Measurements from ENCODE around the gene OLA1.

The OLA1 gene

GRCh38 chr2:174233771-174234275 is 14.5 kb downstream of the OLA1 start:
- Histone ChIP-seq H2AK5ac (ENCODE audit: low read length) (no peak overlapping the region), H3K79me1 (ENCODE audit: low read length) (no peaks in the 10 kb centered on the region), H3K4me3 (ENCODE audit: low read depth, low read length) (no peak overlapping the region), H2AFZ (ENCODE audit: insufficient read depth, low read length, poor library complexity) (no peak overlapping the region), H3K23ac (ENCODE audit: low read length) (no peak overlapping the region), H4K91ac (ENCODE audit: low read depth, low read length) (no peak overlapping the region), H2BK12ac (ENCODE audit: low read length) (no peak overlapping the region), H4K12ac (ENCODE audit: low read depth, low read length) (no peak overlapping the region), H3K27ac (ENCODE audit: low read depth, low read length) (no peak overlapping the region), H4K8ac (ENCODE audit: low read depth, low read length) (no peak overlapping the region), H2BK5ac (ENCODE audit: low read depth, low read length, poor library complexity) (no peak overlapping the region), H3K4me1 (ENCODE audit: control insufficient read depth in 1 of 2, insufficient read depth in 2 of 2, low read length in 2 of 2) (no peaks in the 10 kb centered on the region), H3K4ac (ENCODE audit: low read depth, low read length) (no peak overlapping the region), H2BK120ac (ENCODE audit: insufficient read depth, low read length, poor library complexity) (no peak overlapping the region), H3K79me2 (ENCODE audit: control insufficient read depth, insufficient read depth, low read length, poor library complexity) (no peaks in the 10 kb centered on the region), H3K27me3 (ENCODE audit: insufficient read depth, low read length) (no peaks in the 10 kb centered on the region), H3K9ac (ENCODE audit: low read length) (no peak overlapping the region), H3K14ac (ENCODE audit: low read length) (no peak overlapping the region), H3K9me3 (ENCODE audit: insufficient read depth, low read depth, low read length) (no peaks in the 10 kb centered on the region), H3K18ac (ENCODE audit: low read length) (no peak overlapping the region), H3K36me3 (ENCODE audit: control insufficient read depth in 1 of 2, insufficient read depth in 2 of 2, low read length in 2 of 2) (peaks cover under 1 to 4% of the 10 kb centered on the region in 2 experiments), H3K4me2 (ENCODE audit: low read length) (no peak overlapping the region)
- no CpG with 5 or more reads among the region's 1 CpG for WGBS (ENCODE audit: extremely low coverage, insufficient coverage, insufficient read length)
- no peak for DNase-seq

- no CpG with 5 or more reads among the region's 1 CpG for WGBS (ENCODE audit: extremely low coverage, insufficient coverage, insufficient read length)
- Histone ChIP-seq H3K27ac (ENCODE audit: low read depth, low read length) (no peak overlapping the region), H4K8ac (ENCODE audit: low read depth, low read length) (no peak overlapping the region), H3K27me3 (ENCODE audit: insufficient read depth, low read length) (no peaks in the 10 kb centered on the region), H3K23ac (ENCODE audit: low read length) (no peak overlapping the region), H3K79me2 (ENCODE audit: control insufficient read depth, insufficient read depth, low read length, poor library complexity) (no peaks in the 10 kb centered on the region), H3K4ac (ENCODE audit: low read depth, low read length) (no peak overlapping the region), H3K9me3 (ENCODE audit: insufficient read depth, low read depth, low read length) (no peaks in the 10 kb centered on the region), H4K91ac (ENCODE audit: low read depth, low read length) (no peak overlapping the region), H3K79me1 (ENCODE audit: low read length) (no peaks in the 10 kb centered on the region), H2BK5ac (ENCODE audit: low read depth, low read length, poor library complexity) (no peak overlapping the region), H3K14ac (ENCODE audit: low read length) (no peak overlapping the region), H3K4me1 (ENCODE audit: control insufficient read depth in 1 of 2, insufficient read depth in 2 of 2, low read length in 2 of 2) (no peaks in the 10 kb centered on the region), H4K12ac (ENCODE audit: low read depth, low read length) (no peak overlapping the region), H2AK5ac (ENCODE audit: low read length) (no peak overlapping the region), H3K4me3 (ENCODE audit: low read depth, low read length) (no peak overlapping the region), H2AFZ (ENCODE audit: insufficient read depth, low read length, poor library complexity) (no peak overlapping the region), H2BK12ac (ENCODE audit: low read length) (no peak overlapping the region), H3K9ac (ENCODE audit: low read length) (no peak overlapping the region), H3K18ac (ENCODE audit: low read length) (no peak overlapping the region), H2BK120ac (ENCODE audit: insufficient read depth, low read length, poor library complexity) (no peak overlapping the region), H3K4me2 (ENCODE audit: low read length) (no peak overlapping the region), H3K36me3 (ENCODE audit: control insufficient read depth in 1 of 2, insufficient read depth in 2 of 2, low read length in 2 of 2) (peaks cover 2 to 6% of the 10 kb centered on the region in 2 experiments)
- no peak for DNase-seq
Measured at GRCh38 chr2:174227748-174228147, 20.6 kb downstream of the OLA1 start.

- WGBS (ENCODE audit: extremely low coverage, insufficient coverage, insufficient read length) = no CpG with 5 or more reads among the region's 7 CpGs
- no peak for DNase-seq
Measured at GRCh38 chr2:174224665-174225288, 23.6 kb downstream of the OLA1 start.

GRCh38 chr2:174224125-174224524 is 24.2 kb downstream of the OLA1 start:
- no peaks in the 10 kb centered on the region for H3K79me1 ChIP-seq (ENCODE audit: low read length)
- no peak for DNase-seq
- H3K4me1 ChIP-seq (ENCODE audit: control insufficient read depth in 1 of 2, insufficient read depth in 2 of 2, low read length in 2 of 2) = no peaks in the 10 kb centered on the region
- H3K18ac ChIP-seq (ENCODE audit: low read length) = no peak overlapping the region
- no peak overlapping the region for H2AK5ac ChIP-seq (ENCODE audit: low read length)
- no peaks in the 10 kb centered on the region for H3K79me2 ChIP-seq (ENCODE audit: control insufficient read depth, insufficient read depth, low read length, poor library complexity)
- no peak overlapping the region for H2BK5ac ChIP-seq (ENCODE audit: low read depth, low read length, poor library complexity)
- H2BK12ac ChIP-seq (ENCODE audit: low read length) = no peak overlapping the region
- H3K9me3 ChIP-seq (ENCODE audit: insufficient read depth, low read depth, low read length) = no peaks in the 10 kb centered on the region
- no peak overlapping the region for H4K8ac ChIP-seq (ENCODE audit: low read depth, low read length)
- no peak overlapping the region for H3K4me2 ChIP-seq (ENCODE audit: low read length)
- no peaks in the 10 kb centered on the region for H3K27me3 ChIP-seq (ENCODE audit: insufficient read depth, low read length)
- H3K9ac ChIP-seq (ENCODE audit: low read length) = no peak overlapping the region
- H4K91ac ChIP-seq (ENCODE audit: low read depth, low read length) = no peak overlapping the region
- peak overlapping the region; percentile 8 for H3K23ac ChIP-seq (ENCODE audit: low read length)
- no peak overlapping the region for H4K12ac ChIP-seq (ENCODE audit: low read depth, low read length)
- H3K4ac ChIP-seq (ENCODE audit: low read depth, low read length) = no peak overlapping the region
- no peak overlapping the region for H3K4me3 ChIP-seq (ENCODE audit: low read depth, low read length)
- WGBS (ENCODE audit: extremely low coverage, insufficient coverage, insufficient read length) = no CpG with 5 or more reads among the region's 5 CpGs
- H3K36me3 ChIP-seq (ENCODE audit: control insufficient read depth in 1 of 2, insufficient read depth in 2 of 2, low read length in 2 of 2) = peaks cover 2 to 6% of the 10 kb centered on the region in 2 experiments
- H3K14ac ChIP-seq (ENCODE audit: low read length) = no peak overlapping the region
- H2AFZ ChIP-seq (ENCODE audit: insufficient read depth, low read length, poor library complexity) = no peak overlapping the region
- H3K27ac ChIP-seq (ENCODE audit: low read depth, low read length) = no peak overlapping the region
- H2BK120ac ChIP-seq (ENCODE audit: insufficient read depth, low read length, poor library complexity) = no peak overlapping the region

More at GRCh38 chr2:174224665-174225288, 23.6 kb downstream of the OLA1 start:
- no peaks in the 10 kb centered on the region for H3K9me3 ChIP-seq (ENCODE audit: insufficient read depth, low read depth, low read length)
- no peak overlapping the region for H3K4me2 ChIP-seq (ENCODE audit: low read length)
- no peak overlapping the region for H4K12ac ChIP-seq (ENCODE audit: low read depth, low read length)
- H3K4me3 ChIP-seq (ENCODE audit: low read depth, low read length) = no peak overlapping the region
- no peak overlapping the region for H4K91ac ChIP-seq (ENCODE audit: low read depth, low read length)
- no peak overlapping the region for H2BK5ac ChIP-seq (ENCODE audit: low read depth, low read length, poor library complexity)
- no peak overlapping the region for H4K8ac ChIP-seq (ENCODE audit: low read depth, low read length)
- H3K36me3 ChIP-seq (ENCODE audit: control insufficient read depth in 1 of 2, insufficient read depth in 2 of 2, low read length in 2 of 2) = peaks cover 2 to 6% of the 10 kb centered on the region in 2 experiments
- H2AFZ ChIP-seq (ENCODE audit: insufficient read depth, low read length, poor library complexity) = no peak overlapping the region
- H3K23ac ChIP-seq (ENCODE audit: low read length) = no peak overlapping the region
- no peaks in the 10 kb centered on the region for H3K4me1 ChIP-seq (ENCODE audit: control insufficient read depth in 1 of 2, insufficient read depth in 2 of 2, low read length in 2 of 2)
- no peak overlapping the region for H3K14ac ChIP-seq (ENCODE audit: low read length)
- H3K27me3 ChIP-seq (ENCODE audit: insufficient read depth, low read length) = no peaks in the 10 kb centered on the region
- no peak overlapping the region for H3K9ac ChIP-seq (ENCODE audit: low read length)
- no peaks in the 10 kb centered on the region for H3K79me1 ChIP-seq (ENCODE audit: low read length)
- H2BK120ac ChIP-seq (ENCODE audit: insufficient read depth, low read length, poor library complexity) = no peak overlapping the region
- H3K27ac ChIP-seq (ENCODE audit: low read depth, low read length) = no peak overlapping the region
- H3K4ac ChIP-seq (ENCODE audit: low read depth, low read length) = no peak overlapping the region
- no peak overlapping the region for H2AK5ac ChIP-seq (ENCODE audit: low read length)
- no peak overlapping the region for H3K18ac ChIP-seq (ENCODE audit: low read length)
- no peaks in the 10 kb centered on the region for H3K79me2 ChIP-seq (ENCODE audit: control insufficient read depth, insufficient read depth, low read length, poor library complexity)
- no peak overlapping the region for H2BK12ac ChIP-seq (ENCODE audit: low read length)
